Osteocyte (in vitro differentiated cells): ENCODE data around the gene ZNF593OS. TPM values are rescaled to one million over a fixed set of nuclear protein-coding genes. Genes with fewer than 3 reads are reported as not detected.

Experiments
- DNase-seq: peaks from one replicate; pipeline ENCODE4 v3.0.0; 2021; ENCODE audit warnings: mixed read lengths; ENCODE audit not compliant: unreplicated experiment; ENCODE audit errors: extremely low spot score
- H3K27ac Mint-ChIP-seq: one replicate; pipeline ENCODE4 v1.8.0; 2021; ENCODE audit warnings: mild to moderate bottlenecking, mixed read lengths; ENCODE audit not compliant: unreplicated experiment
- H3K27me3 Mint-ChIP-seq: one replicate; pipeline ENCODE4 v1.8.0; 2021; ENCODE audit warnings: mixed read lengths; ENCODE audit not compliant: unreplicated experiment
- H3K36me3 Mint-ChIP-seq: one replicate; pipeline ENCODE4 v1.8.0; 2021; ENCODE audit warnings: mixed read lengths; ENCODE audit not compliant: unreplicated experiment
- H3K4me1 Mint-ChIP-seq: one replicate; pipeline ENCODE4 v1.8.0; 2021; ENCODE audit warnings: mixed read lengths; ENCODE audit not compliant: unreplicated experiment
- H3K4me3 Mint-ChIP-seq: one replicate; pipeline ENCODE4 v1.8.0; 2021; ENCODE audit warnings: mild to moderate bottlenecking, moderate library complexity, mixed read lengths; ENCODE audit not compliant: unreplicated experiment
- H3K9me3 Mint-ChIP-seq: one replicate; pipeline ENCODE4 v1.8.0; 2021; ENCODE audit warnings: mixed read lengths; ENCODE audit not compliant: unreplicated experiment
- total RNA-seq: library from RNA; stranded (reverse); gene quantifications from 2 replicates; pipeline ENCODE4 v1.2.1, GENCODE V29; 2021
- TF ChIP-seq, protein P1 (sequence below): fragments of 200-600 bp; sonication (generic); IDR thresholded peaks from 2 replicates; pipeline ENCODE4 v1.5.0; 2021; ENCODE audit warnings: antibody characterized with exemption, mild to moderate bottlenecking, moderate library complexity

Gene ZNF593OS
- total RNA-seq, 1 donor from 2014 or later: not detected

GRCh38 chr1:26160527-26161414 lies 10.9 kb downstream of the ZNF593OS start:
- H3K9me3 Mint-ChIP-seq: no peaks in the 10 kb centered on the region
- H3K4me3 Mint-ChIP-seq: peak overlapping the region; percentile 48

GRCh38 chr1:26159743-26160039 lies 11.9 kb downstream of the ZNF593OS start:
- Mint-ChIP-seq H3K27me3 (peaks cover 13% of the 10 kb centered on the region), H3K36me3 (no peaks in the 10 kb centered on the region), H3K4me1 (peaks cover 18% of the 10 kb centered on the region), H3K9me3 (no peaks in the 10 kb centered on the region), H3K4me3 (no peak overlapping the region), H3K27ac (no peak overlapping the region)
- TF ChIP-seq, protein P1, sequence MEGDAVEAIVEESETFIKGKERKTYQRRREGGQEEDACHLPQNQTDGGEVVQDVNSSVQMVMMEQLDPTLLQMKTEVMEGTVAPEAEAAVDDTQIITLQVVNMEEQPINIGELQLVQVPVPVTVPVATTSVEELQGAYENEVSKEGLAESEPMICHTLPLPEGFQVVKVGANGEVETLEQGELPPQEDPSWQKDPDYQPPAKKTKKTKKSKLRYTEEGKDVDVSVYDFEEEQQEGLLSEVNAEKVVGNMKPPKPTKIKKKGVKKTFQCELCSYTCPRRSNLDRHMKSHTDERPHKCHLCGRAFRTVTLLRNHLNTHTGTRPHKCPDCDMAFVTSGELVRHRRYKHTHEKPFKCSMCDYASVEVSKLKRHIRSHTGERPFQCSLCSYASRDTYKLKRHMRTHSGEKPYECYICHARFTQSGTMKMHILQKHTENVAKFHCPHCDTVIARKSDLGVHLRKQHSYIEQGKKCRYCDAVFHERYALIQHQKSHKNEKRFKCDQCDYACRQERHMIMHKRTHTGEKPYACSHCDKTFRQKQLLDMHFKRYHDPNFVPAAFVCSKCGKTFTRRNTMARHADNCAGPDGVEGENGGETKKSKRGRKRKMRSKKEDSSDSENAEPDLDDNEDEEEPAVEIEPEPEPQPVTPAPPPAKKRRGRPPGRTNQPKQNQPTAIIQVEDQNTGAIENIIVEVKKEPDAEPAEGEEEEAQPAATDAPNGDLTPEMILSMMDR: no peak
- no peak for DNase-seq

More at GRCh38 chr1:26160527-26161414, 10.9 kb downstream of the ZNF593OS start:
- DNase-seq: no peak
- Mint-ChIP-seq H3K27ac (no peak overlapping the region), H3K36me3 (no peaks in the 10 kb centered on the region), H3K27me3 (peaks cover 3% of the 10 kb centered on the region), H3K4me1 (peaks cover 22% of the 10 kb centered on the region)
- TF ChIP-seq, protein P1: no peak

GRCh38 chr1:26158908-26159742 lies 12.5 kb downstream of the ZNF593OS start, which contains the start of gene FAM110D:
FAM110D (plus strand) TSS chr1:26159079; CDS start chr1:26161292, 2,213 bp downstream.
- no peak within 1 kb of the TSS for H3K4me3 Mint-ChIP-seq
- peaks cover 15% of the 10 kb centered on the region for H3K4me1 Mint-ChIP-seq
- DNase-seq: no peak

GRCh38 chr1:26158271-26158907 lies 13.2 kb downstream of the ZNF593OS start:
- DNase-seq: no peak
- H3K4me3 Mint-ChIP-seq: no peak overlapping the region
- H3K9me3 Mint-ChIP-seq: no peaks in the 10 kb centered on the region
- no peaks in the 10 kb centered on the region for H3K36me3 Mint-ChIP-seq
- H3K4me1 Mint-ChIP-seq: peaks cover 15% of the 10 kb centered on the region
- peaks cover 25% of the 10 kb centered on the region for H3K27me3 Mint-ChIP-seq
- no peak overlapping the region for H3K27ac Mint-ChIP-seq
- TF ChIP-seq, protein P1: no peak

More at GRCh38 chr1:26158908-26159742, 12.5 kb downstream of the ZNF593OS start, which contains the start of gene FAM110D:
- H3K9me3 Mint-ChIP-seq: no peaks in the 10 kb centered on the region
- H3K27ac Mint-ChIP-seq: no peak within 1 kb of the TSS
- H3K36me3 Mint-ChIP-seq: no peaks in the 10 kb centered on the region
- H3K27me3 Mint-ChIP-seq: peaks cover 19% of the 10 kb centered on the region
- TF ChIP-seq, protein P1: no peak
